Activated CD8-positive, alpha-beta memory T cell treated with anti-CD3 and anti-CD28 coated beads, Interleukin-2, amount 10 ng/mL, durations not matched to agents 7 days and 5 days (primary cell): ENCODE data around the gene PTH. TPM values are rescaled to one million over a fixed set of nuclear protein-coding genes. Genes with fewer than 3 reads are reported as not detected.

Experiments
- ATAC-seq: fragments of 150-1000 bp; cut with Tn5 transposase; one replicate; pipeline ENCODE4 v1.10.0; 2021; ENCODE audit warnings: moderate library complexity
- CTCF ChIA-PET: fragments of 350-600 bp; sonication (Branson Sonifier 250); formaldehyde crosslinking; loops from one replicate; lab custom pipeline; 2021; ENCODE audit warnings: antibody characterized with exemption; lab: Charles Lee
- DNase-seq: peaks from one replicate; pipeline ENCODE4 v3.0.0-alpha.2; 2020
- H3K27ac Mint-ChIP-seq: one replicate; pipeline ENCODE4 v1.8.0; 2021; ENCODE audit warnings: mild to moderate bottlenecking, mixed read lengths
- H3K27me3 Mint-ChIP-seq: one replicate; pipeline ENCODE4 v1.8.0; 2021; ENCODE audit warnings: mixed read lengths
- H3K36me3 Mint-ChIP-seq: one replicate; pipeline ENCODE4 v1.8.0; 2021; ENCODE audit warnings: mild to moderate bottlenecking, mixed read lengths
- H3K4me1 Mint-ChIP-seq: one replicate; pipeline ENCODE4 v1.8.0; 2021; ENCODE audit warnings: mixed read lengths
- H3K4me3 Mint-ChIP-seq: one replicate; pipeline ENCODE4 v1.8.0; 2021; ENCODE audit warnings: mild to moderate bottlenecking, moderate library complexity, mixed read lengths
- H3K9me3 Mint-ChIP-seq: one replicate; pipeline ENCODE4 v1.8.0; 2022; ENCODE audit warnings: low read depth, mixed read lengths
- total RNA-seq, 2 experiments: library from RNA; stranded (reverse); gene quantifications; one replicate each; pipeline ENCODE4 v1.2.3, GENCODE V29; 2021

The PTH gene
- not detected for total RNA-seq

GRCh38 chr11:13495929-13496328 lies at the start of gene PTH:
Gene PTH (minus strand): TSS chr11:13495997. CDS start chr11:13492855, 3,142 bp downstream.
- CTCF ChIA-PET = no interaction called here
- Mint-ChIP-seq H3K4me3 (no peak within 1 kb of the TSS), H3K4me1 (no peaks in the 10 kb centered on the region), H3K9me3 (peaks cover 2% of the 10 kb centered on the region), H3K27me3 (peaks cover 31% of the 10 kb centered on the region), H3K36me3 (no peaks in the 10 kb centered on the region), H3K27ac (no peak within 1 kb of the TSS)
- no peak for ATAC-seq
- DNase-seq = no peak

GRCh38 chr11:13538044-13538443 lies 42.2 kb upstream of the PTH start:
- Mint-ChIP-seq H3K36me3 (no peaks in the 10 kb centered on the region), H3K4me3 (no peak overlapping the region), H3K4me1 (no peaks in the 10 kb centered on the region), H3K27ac (no peak overlapping the region), H3K9me3 (peaks cover 6% of the 10 kb centered on the region), H3K27me3 (peaks cover under 1% of the 10 kb centered on the region)
- DNase-seq (no peak), ATAC-seq (no peak)
- CTCF ChIA-PET = no interaction called here

- no peak overlapping the region for H3K27ac Mint-ChIP-seq
- no peaks in the 10 kb centered on the region for H3K36me3 Mint-ChIP-seq
- H3K4me1 Mint-ChIP-seq = no peaks in the 10 kb centered on the region
- peaks cover 6% of the 10 kb centered on the region for H3K9me3 Mint-ChIP-seq
- H3K27me3 Mint-ChIP-seq = peaks cover 5% of the 10 kb centered on the region
- no peak overlapping the region for H3K4me3 Mint-ChIP-seq
- ATAC-seq (no peak), DNase-seq (no peak)
- CTCF ChIA-PET = interaction anchor here (0.6 to 1.3 kb wide), 4 partner anchors 9 to 701 kb away, joined by 3 to 4 read pairs (median 3); no protein-coding TSS in a partner anchor
Observed at GRCh38 chr11:13535819-13536218, 40.0 kb upstream of the PTH start.

DNA sequence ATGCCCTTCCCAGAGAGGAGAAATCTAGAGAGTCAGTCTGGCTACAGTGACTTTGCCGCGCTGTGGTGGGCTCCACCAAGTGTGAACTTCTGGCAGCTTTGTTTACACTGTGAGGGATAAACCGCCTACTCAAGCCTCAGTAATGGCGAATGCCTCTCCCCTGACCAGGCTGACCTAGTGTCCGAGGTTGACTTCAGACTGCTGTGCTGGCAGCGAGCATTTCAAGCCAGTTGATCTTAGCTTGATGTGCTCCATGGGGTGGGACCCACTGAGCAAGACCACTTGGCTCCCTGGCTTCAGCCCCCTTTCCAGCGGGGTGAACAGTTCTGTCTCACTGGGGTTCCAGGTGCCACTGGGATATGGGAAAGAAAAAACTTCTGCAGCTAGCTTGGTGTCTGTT lies 38.6 kb upstream of the PTH start:
- Mint-ChIP-seq H3K9me3 (peaks cover 6% of the 10 kb centered on the region), H3K4me3 (no peak overlapping the region), H3K27me3 (peaks cover 5% of the 10 kb centered on the region), H3K27ac (no peak overlapping the region), H3K36me3 (no peaks in the 10 kb centered on the region), H3K4me1 (no peaks in the 10 kb centered on the region)
- ATAC-seq = no peak
- CTCF ChIA-PET = no interaction called here
- DNase-seq = no peak

- Mint-ChIP-seq H3K27ac (no peak overlapping the region), H3K36me3 (no peaks in the 10 kb centered on the region), H3K9me3 (no peaks in the 10 kb centered on the region), H3K4me1 (no peaks in the 10 kb centered on the region), H3K27me3 (peaks cover 7% of the 10 kb centered on the region), H3K4me3 (no peak overlapping the region)
- no peak for ATAC-seq
- CTCF ChIA-PET = no interaction called here
- DNase-seq = no peak
Observed at GRCh38 chr11:13525257-13525656, 29.5 kb upstream of the PTH start.

DNA sequence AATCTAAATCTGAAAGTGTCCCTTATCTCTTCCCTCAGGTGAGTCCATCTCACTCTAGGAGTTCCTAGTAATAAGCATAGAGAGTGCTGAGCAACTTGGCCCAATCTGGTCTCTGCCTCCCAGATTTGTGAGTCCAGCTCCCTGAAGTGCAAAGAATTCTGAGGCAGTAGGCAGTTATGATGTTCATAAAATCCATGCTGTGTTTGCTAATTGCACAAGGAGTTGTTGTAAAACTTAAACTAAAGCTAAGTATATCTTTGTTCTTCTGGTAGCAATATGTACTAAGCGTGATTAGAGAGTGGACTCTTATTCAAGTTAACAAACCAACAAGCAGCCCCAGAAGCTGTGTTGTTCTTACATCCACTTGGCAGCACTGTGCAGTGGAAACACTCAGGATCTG lies 7.6 kb upstream of the PTH start:
- CTCF ChIA-PET = no interaction called here
- no peak for ATAC-seq
- Mint-ChIP-seq H3K27ac (no peak overlapping the region), H3K27me3 (peaks cover 17% of the 10 kb centered on the region), H3K4me3 (no peak overlapping the region), H3K36me3 (no peaks in the 10 kb centered on the region), H3K4me1 (no peaks in the 10 kb centered on the region), H3K9me3 (peaks cover under 1% of the 10 kb centered on the region)
- no peak for DNase-seq

- Mint-ChIP-seq H3K4me3 (no peak overlapping the region), H3K4me1 (no peaks in the 10 kb centered on the region), H3K27me3 (peaks cover 19% of the 10 kb centered on the region), H3K27ac (no peak overlapping the region), H3K36me3 (no peaks in the 10 kb centered on the region), H3K9me3 (peaks cover 2% of the 10 kb centered on the region)
- CTCF ChIA-PET = no interaction called here
- DNase-seq (no peak), ATAC-seq (no peak)
Observed at GRCh38 chr11:13502492-13502891, 6.7 kb upstream of the PTH start.

DNA sequence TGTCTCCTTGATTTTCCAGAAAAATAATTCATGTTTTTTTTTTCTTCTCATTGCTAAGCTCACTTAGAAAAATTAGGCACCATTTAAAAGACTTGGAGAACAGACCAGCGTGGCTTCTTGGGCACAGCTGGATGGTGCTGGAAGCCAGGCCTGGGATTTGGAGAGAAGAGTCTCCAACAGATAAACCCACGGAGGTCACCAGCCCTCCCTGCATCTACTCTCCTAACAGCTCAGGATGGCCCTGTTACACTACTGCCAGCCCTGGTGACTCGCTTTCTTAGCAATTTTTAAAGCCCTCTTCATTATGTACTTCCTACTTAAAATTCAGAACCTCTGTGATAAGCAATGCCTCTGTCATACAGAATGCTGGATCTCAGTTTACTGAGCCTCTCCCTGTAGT lies 1.7 kb downstream of the PTH start:
- peaks cover 27% of the 10 kb centered on the region for H3K27me3 Mint-ChIP-seq
- CTCF ChIA-PET = no interaction called here
- DNase-seq (no peak), ATAC-seq (no peak)
- no peaks in the 10 kb centered on the region for H3K36me3 Mint-ChIP-seq
- H3K4me1 Mint-ChIP-seq = no peaks in the 10 kb centered on the region
- no peak overlapping the region for H3K4me3 Mint-ChIP-seq
- H3K9me3 Mint-ChIP-seq = peaks cover 2% of the 10 kb centered on the region
- no peak overlapping the region for H3K27ac Mint-ChIP-seq

DNA sequence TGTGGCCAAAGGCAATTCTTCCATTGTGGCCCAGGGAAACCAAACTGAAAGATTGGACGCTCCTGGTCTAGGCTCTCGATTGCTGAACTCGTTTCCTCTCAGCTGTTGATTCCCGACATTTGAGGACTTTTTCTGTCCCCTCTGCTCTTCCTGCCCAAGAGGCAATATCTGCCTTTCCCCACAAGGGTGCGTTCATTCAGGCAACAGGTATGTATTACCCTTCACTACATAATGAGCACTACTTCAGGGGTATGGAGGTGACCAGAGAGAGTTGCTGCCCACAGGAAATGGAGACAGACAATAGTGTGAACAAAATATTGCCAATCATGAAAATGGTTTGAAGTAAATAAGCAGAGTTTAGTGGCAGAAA lies 8.2 kb downstream of the PTH start:
- no peak for DNase-seq
- Mint-ChIP-seq H3K9me3 (peaks cover 1% of the 10 kb centered on the region), H3K36me3 (no peaks in the 10 kb centered on the region), H3K4me3 (peak overlapping the region; percentile 51), H3K27ac (no peak overlapping the region), H3K4me1 (peaks cover 5% of the 10 kb centered on the region), H3K27me3 (peaks cover 5% of the 10 kb centered on the region)
- ATAC-seq = peak; percentile 72
- CTCF ChIA-PET = interaction anchor here (0.6 to 1.3 kb wide), 8 partner anchors 9 to 228 kb away, joined by 3 to 4 read pairs (median 3); partner anchors contain the start of gene BTBD10

- peaks cover 5% of the 10 kb centered on the region for H3K4me1 Mint-ChIP-seq
- no peak overlapping the region for H3K27ac Mint-ChIP-seq
- H3K36me3 Mint-ChIP-seq = no peaks in the 10 kb centered on the region
- DNase-seq = peak; percentile 70
- peaks cover 1% of the 10 kb centered on the region for H3K9me3 Mint-ChIP-seq
- H3K4me3 Mint-ChIP-seq = peak overlapping the region; percentile 51
- peaks cover 7% of the 10 kb centered on the region for H3K27me3 Mint-ChIP-seq
- ATAC-seq = peak; percentile 93
- CTCF ChIA-PET = interaction anchor here (0.6 to 1.3 kb wide), 9 partner anchors 10 to 285 kb away, joined by 3 to 4 read pairs (median 3); partner anchors contain the start of gene BTBD10
Observed at GRCh38 chr11:13486926-13487660, 8.7 kb downstream of the PTH start.

DNA sequence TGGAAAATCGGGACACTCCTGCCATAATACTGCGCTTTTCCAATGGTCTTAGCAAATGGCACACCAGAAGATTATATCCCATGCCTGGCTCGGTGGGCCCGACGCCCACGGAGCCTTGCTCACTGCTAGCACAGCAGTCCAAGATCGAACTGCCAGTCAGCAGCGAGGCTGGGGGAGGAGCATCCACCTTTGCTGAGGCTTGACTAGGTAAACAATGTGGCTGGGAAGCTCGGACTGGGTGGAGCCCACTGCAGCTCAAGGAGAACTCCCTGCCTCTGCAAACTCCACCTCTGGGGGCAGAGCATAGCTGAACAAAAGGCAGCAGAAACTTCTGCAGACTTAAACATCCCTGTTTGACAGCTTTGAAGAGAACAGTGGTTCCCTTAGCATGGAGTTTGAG lies 15.6 kb downstream of the PTH start:
- CTCF ChIA-PET = no interaction called here
- H3K27me3 Mint-ChIP-seq = peaks cover 24% of the 10 kb centered on the region
- ATAC-seq (no peak), DNase-seq (no peak)
- H3K4me3 Mint-ChIP-seq = no peak overlapping the region
- no peaks in the 10 kb centered on the region for H3K9me3 Mint-ChIP-seq
- no peaks in the 10 kb centered on the region for H3K36me3 Mint-ChIP-seq
- no peaks in the 10 kb centered on the region for H3K4me1 Mint-ChIP-seq
- no peak overlapping the region for H3K27ac Mint-ChIP-seq

GRCh38 chr11:13479688-13480087 lies 16.1 kb downstream of the PTH start:
- Mint-ChIP-seq H3K4me3 (no peak overlapping the region), H3K27ac (no peak overlapping the region), H3K4me1 (no peaks in the 10 kb centered on the region), H3K36me3 (no peaks in the 10 kb centered on the region), H3K9me3 (no peaks in the 10 kb centered on the region), H3K27me3 (peaks cover 27% of the 10 kb centered on the region)
- no peak for DNase-seq
- ATAC-seq = no peak
- CTCF ChIA-PET = no interaction called here

DNA sequence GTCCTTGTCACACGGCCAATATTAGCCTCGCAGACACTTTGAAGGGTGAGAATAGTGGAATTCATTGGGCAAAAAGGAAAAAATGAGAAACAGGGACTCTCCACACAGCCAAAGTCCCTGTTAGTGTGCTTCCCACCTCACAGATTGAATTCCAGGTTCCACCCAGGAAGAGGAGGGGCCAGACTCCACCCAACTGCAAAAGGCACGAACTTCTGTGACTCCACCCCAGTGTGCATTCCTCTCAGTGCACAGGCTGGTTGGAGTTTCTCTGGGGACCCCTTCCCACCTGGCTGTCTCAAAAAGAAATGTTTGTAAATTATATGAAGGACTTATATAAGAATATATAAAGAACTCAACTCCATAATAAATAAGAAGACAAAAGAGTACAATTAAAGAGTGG lies 20.7 kb downstream of the PTH start:
- Mint-ChIP-seq H3K27me3 (peaks cover 27% of the 10 kb centered on the region), H3K4me1 (no peaks in the 10 kb centered on the region), H3K36me3 (no peaks in the 10 kb centered on the region), H3K27ac (no peak overlapping the region), H3K4me3 (no peak overlapping the region), H3K9me3 (no peaks in the 10 kb centered on the region)
- ATAC-seq (no peak), DNase-seq (no peak)
- CTCF ChIA-PET = no interaction called here

DNA sequence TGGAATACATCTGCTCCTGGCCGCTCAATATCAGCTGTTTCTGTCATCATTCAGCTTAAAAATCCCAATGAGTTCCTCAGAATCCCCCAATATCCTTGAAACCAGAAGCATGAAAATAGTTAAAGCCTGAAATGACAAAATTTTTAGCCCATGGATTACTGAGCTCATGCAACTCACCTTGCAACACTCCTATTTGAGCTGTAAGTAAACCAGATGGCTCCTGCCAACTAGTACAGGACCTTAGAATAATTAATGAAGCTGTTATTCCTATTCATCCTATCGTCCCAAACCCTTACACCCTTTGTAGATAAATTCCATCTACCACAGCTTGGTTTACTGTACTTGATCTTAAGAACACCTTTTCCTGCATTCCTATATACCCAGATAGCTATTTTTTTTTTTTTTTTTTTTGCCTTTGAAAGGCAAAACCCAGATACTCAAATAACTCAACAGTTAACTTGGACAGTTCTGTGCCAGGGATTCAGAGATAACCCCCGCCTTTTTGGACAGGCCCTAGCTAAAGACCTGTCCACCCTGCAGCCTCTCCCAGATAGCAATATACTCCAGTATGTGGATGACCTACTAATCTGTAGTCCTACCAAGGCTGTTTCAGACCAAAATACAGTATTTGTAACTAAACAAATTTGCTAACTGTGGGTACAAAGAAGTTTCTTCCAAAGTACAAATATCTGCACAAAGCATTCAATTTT lies 22.6 kb downstream of the PTH start:
- CTCF ChIA-PET = interaction anchor here (1.2 kb wide), 1 partner anchor 14 kb away, joined by 3 read pairs; no protein-coding TSS in a partner anchor
- ATAC-seq = no peak
- no peaks in the 10 kb centered on the region for H3K4me1 Mint-ChIP-seq

More for the DNA sequence above, 22.6 kb downstream of the PTH start:
- Mint-ChIP-seq H3K4me3 (no peak overlapping the region), H3K9me3 (no peaks in the 10 kb centered on the region), H3K27ac (no peak overlapping the region), H3K27me3 (peaks cover 30% of the 10 kb centered on the region), H3K36me3 (no peaks in the 10 kb centered on the region)
- no peak for DNase-seq
